ENCODE results near the gene UMODL1. TPM values are rescaled to one million over a fixed set of nuclear protein-coding genes. Genes with fewer than 3 reads are reported as not detected.
A peak's percentile ranks its signal among the peaks of the same experiment; 100 is the strongest.

Gene UMODL1
- total and polyA plus RNA-seq, 9 donors, result 0.01 to 2.2 (median 0.24) TPM; not detected in 5

GRCh38 chr21:42153746-42154145 is 82.6 kb downstream of the UMODL1 start:
- TF ChIP-seq POLR2A (IDR thresholded peaks at IDR 0.05), result no peak
- no peak for TF ChIP-seq EP300 (IDR thresholded peaks at IDR 0.05)
- no peak for TF ChIP-seq CTCF (IDR thresholded peaks at IDR 0.05)

GRCh38 chr21:42154237-42155044 is 83.3 kb downstream of the UMODL1 start:
- Histone ChIP-seq H3K9me3 (no peaks in the 10 kb centered on the region), H3K4me1 (ENCODE audit: insufficient read depth) (no peaks in the 10 kb centered on the region), H3K27ac (no peak overlapping the region), H3K36me3 (no peaks in the 10 kb centered on the region), H3K4me3 (no peak overlapping the region), H3K27me3 (no peaks in the 10 kb centered on the region)
- intact Hi-C loops (cut with DNase I), result loop anchor here in 1 of 4 donors (10.0 kb wide), 2 partner anchors 120 to 680 kb away; no protein-coding TSS in a partner anchor
- DNase-seq, result no peak
- 84 to 86% (median 84%) methylated on average over 16 to 17 of the region's 17 CpGs for whole genome bisulfite sequencing, 3 donors
- TF ChIP-seq EP300 (IDR thresholded peaks at IDR 0.05) (no peak), POLR2A (IDR thresholded peaks at IDR 0.05) (no peak)

More at GRCh38 chr21:42153746-42154145, 82.6 kb downstream of the UMODL1 start:
- WGBS, 3 donors, result 55 to 67% (median 66%) methylated on average over 13 of the region's 13 CpGs
- Histone ChIP-seq H3K27ac (no peak overlapping the region), H3K36me3 (no peaks in the 10 kb centered on the region), H3K4me3 (no peak overlapping the region), H3K27me3 (no peaks in the 10 kb centered on the region), H3K9me3 (no peaks in the 10 kb centered on the region), H3K4me1 (ENCODE audit: insufficient read depth) (no peaks in the 10 kb centered on the region)
- peak in 1 of 5 donors; percentile 13 for DNase-seq
- intact Hi-C loops (cut with DNase I), result loop anchor here in 1 of 4 donors (10.0 kb wide), 2 partner anchors 121 to 681 kb away; no protein-coding TSS in a partner anchor

GRCh38 chr21:42155045-42155855 is 84.1 kb downstream of the UMODL1 start:
- Histone ChIP-seq H3K27ac (no peak overlapping the region), H3K9me3 (no peaks in the 10 kb centered on the region), H3K4me3 (no peak overlapping the region), H3K27me3 (no peaks in the 10 kb centered on the region), H3K36me3 (no peaks in the 10 kb centered on the region), H3K4me1 (ENCODE audit: insufficient read depth) (no peaks in the 10 kb centered on the region)
- intact Hi-C loops (cut with DNase I), result loop anchor here in 1 of 4 donors (10.0 kb wide), 2 partner anchors 120 to 680 kb away; no protein-coding TSS in a partner anchor
- peak in 1 of 5 donors; percentile 11 for DNase-seq
- WGBS, 3 donors, result 89 to 91% (median 91%) methylated on average over 21 to 23 of the region's 23 CpGs
- TF ChIP-seq CTCF (IDR thresholded peaks at IDR 0.05) (no peak), POLR2A (IDR thresholded peaks at IDR 0.05) (no peak), EP300 (IDR thresholded peaks at IDR 0.05) (no peak)

- intact Hi-C loops (cut with DNase I), result loop anchor here in 1 of 4 donors (10.0 kb wide), 2 partner anchors 118 to 678 kb away; no protein-coding TSS in a partner anchor
- no peak for TF ChIP-seq POLR2A (IDR thresholded peaks at IDR 0.05)
- no peak for TF ChIP-seq EP300 (IDR thresholded peaks at IDR 0.05)
- TF ChIP-seq CTCF (IDR thresholded peaks at IDR 0.05), result no peak
- WGBS, 3 donors, result 37 to 52% (median 44%) methylated on average over 20 of the region's 20 CpGs
- Histone ChIP-seq H3K4me1 (ENCODE audit: insufficient read depth) (no peaks in the 10 kb centered on the region), H3K27ac (no peak overlapping the region), H3K9me3 (no peaks in the 10 kb centered on the region), H3K27me3 (no peaks in the 10 kb centered on the region), H3K4me3 (no peak overlapping the region), H3K36me3 (no peaks in the 10 kb centered on the region)
- DNase-seq, result peak; percentile 32 to 67 (median 54)
Measured at GRCh38 chr21:42156690-42157605, 85.8 kb downstream of the UMODL1 start.

All from ovary (tissue), 9 donors.